ENCODE measurements around the gene COL19A1.

Gene COL19A1

GRCh38 chr6:70099732-70100131 is 233.4 kb downstream of the COL19A1 start:
- in situ Hi-C loops (cut with MboI; ENCODE audit: low pct_unique_long_range_greater_than_20kb, low sequenced_read_pairs): no loop called here

GRCh38 chr6:70103798-70104197 is 237.4 kb downstream of the COL19A1 start:
- no peak for DNase-seq
- in situ Hi-C loops (cut with MboI; ENCODE audit: low pct_unique_long_range_greater_than_20kb, low sequenced_read_pairs): no loop called here

More at GRCh38 chr6:70099732-70100131, 233.4 kb downstream of the COL19A1 start:
- DNase-seq: no peak

GRCh38 chr6:70107852-70108629 is 241.7 kb downstream of the COL19A1 start:
- DNase-seq: peak; percentile 31
- in situ Hi-C loops (cut with MboI; ENCODE audit: low pct_unique_long_range_greater_than_20kb, low sequenced_read_pairs): no loop called here

- DNase-seq: no peak
- in situ Hi-C loops (cut with MboI; ENCODE audit: low pct_unique_long_range_greater_than_20kb, low sequenced_read_pairs): no loop called here
Observed at GRCh38 chr6:70110126-70111022, 244.0 kb downstream of the COL19A1 start.

GRCh38 chr6:70111737-70112136 is 245.4 kb downstream of the COL19A1 start:
- in situ Hi-C loops (cut with MboI; ENCODE audit: low pct_unique_long_range_greater_than_20kb, low sequenced_read_pairs): no loop called here
- DNase-seq: no peak

- in situ Hi-C loops (cut with MboI; ENCODE audit: low pct_unique_long_range_greater_than_20kb, low sequenced_read_pairs): no loop called here
Observed at GRCh38 chr6:70112716-70113115, 246.4 kb downstream of the COL19A1 start.

GRCh38 chr6:70113171-70113570 is 246.8 kb downstream of the COL19A1 start:
- no peak for DNase-seq
- in situ Hi-C loops (cut with MboI; ENCODE audit: low pct_unique_long_range_greater_than_20kb, low sequenced_read_pairs): no loop called here

More at GRCh38 chr6:70112716-70113115, 246.4 kb downstream of the COL19A1 start:
- DNase-seq: no peak

- in situ Hi-C loops (cut with MboI; ENCODE audit: low pct_unique_long_range_greater_than_20kb, low sequenced_read_pairs): no loop called here
- no peak for DNase-seq
Observed at GRCh38 chr6:70118670-70119069, 252.3 kb downstream of the COL19A1 start.

- in situ Hi-C loops (cut with MboI; ENCODE audit: low pct_unique_long_range_greater_than_20kb, low sequenced_read_pairs): no loop called here
- DNase-seq: no peak
Observed at GRCh38 chr6:70119218-70119835, 253.0 kb downstream of the COL19A1 start.

- no peak for DNase-seq
- in situ Hi-C loops (cut with MboI; ENCODE audit: low pct_unique_long_range_greater_than_20kb, low sequenced_read_pairs): no loop called here
Observed at GRCh38 chr6:70124443-70124842, 258.1 kb downstream of the COL19A1 start.

GRCh38 chr6:70124882-70125545 is 258.7 kb downstream of the COL19A1 start:
- in situ Hi-C loops (cut with MboI; ENCODE audit: low pct_unique_long_range_greater_than_20kb, low sequenced_read_pairs): no loop called here
- DNase-seq: no peak

GRCh38 chr6:70125602-70126001 is 259.2 kb downstream of the COL19A1 start:
- DNase-seq: no peak

GRCh38 chr6:70129341-70129740 is 263.0 kb downstream of the COL19A1 start:
- in situ Hi-C loops (cut with MboI; ENCODE audit: low pct_unique_long_range_greater_than_20kb, low sequenced_read_pairs): no loop called here
- no peak for DNase-seq

More at GRCh38 chr6:70125602-70126001, 259.2 kb downstream of the COL19A1 start:
- in situ Hi-C loops (cut with MboI; ENCODE audit: low pct_unique_long_range_greater_than_20kb, low sequenced_read_pairs): no loop called here

- in situ Hi-C loops (cut with MboI; ENCODE audit: low pct_unique_long_range_greater_than_20kb, low sequenced_read_pairs): no loop called here
Observed at GRCh38 chr6:70130865-70131264, 264.5 kb downstream of the COL19A1 start.

GRCh38 chr6:70131528-70131927 is 265.2 kb downstream of the COL19A1 start:
- DNase-seq: no peak
- in situ Hi-C loops (cut with MboI; ENCODE audit: low pct_unique_long_range_greater_than_20kb, low sequenced_read_pairs): no loop called here

More at GRCh38 chr6:70130865-70131264, 264.5 kb downstream of the COL19A1 start:
- DNase-seq: no peak

- in situ Hi-C loops (cut with MboI; ENCODE audit: low pct_unique_long_range_greater_than_20kb, low sequenced_read_pairs): no loop called here
- DNase-seq: no peak
Observed at GRCh38 chr6:70133246-70133645, 266.9 kb downstream of the COL19A1 start.

GRCh38 chr6:70134542-70134941 is 268.2 kb downstream of the COL19A1 start:
- in situ Hi-C loops (cut with MboI; ENCODE audit: low pct_unique_long_range_greater_than_20kb, low sequenced_read_pairs): no loop called here

GRCh38 chr6:70135219-70136160 is 269.1 kb downstream of the COL19A1 start:
- DNase-seq: no peak
- in situ Hi-C loops (cut with MboI; ENCODE audit: low pct_unique_long_range_greater_than_20kb, low sequenced_read_pairs): no loop called here

More at GRCh38 chr6:70134542-70134941, 268.2 kb downstream of the COL19A1 start:
- no peak for DNase-seq

All from KBM-7 (cell line).